ENCODE results near the gene POMGNT1.
"Not testable (repeated sequence)": the region's sequence is repeated elsewhere in the genome, so short reads cannot be mapped to it uniquely, and the experiment has no call there.

DNA sequence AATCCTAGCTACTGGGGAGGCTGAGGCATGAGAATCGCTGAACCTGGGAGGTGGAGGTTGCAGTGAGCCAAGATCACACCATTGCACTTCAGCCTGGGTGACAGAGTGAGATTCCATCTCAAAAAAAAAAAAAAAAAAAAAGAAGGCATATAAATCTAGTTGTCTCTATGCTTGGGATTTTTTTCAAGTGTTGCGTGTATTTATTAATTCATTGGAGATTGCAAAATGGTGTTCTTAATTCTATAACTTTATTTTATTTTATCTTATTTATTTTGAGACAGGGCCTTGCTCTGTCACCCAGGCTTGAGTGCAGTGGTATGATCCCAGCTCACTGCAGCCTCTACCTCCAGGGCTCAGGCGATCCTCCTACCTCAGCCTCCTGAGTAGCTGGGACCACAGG is 33.0 kb upstream of the POMGNT1 start:
- TF ChIP-seq, protein P1, sequence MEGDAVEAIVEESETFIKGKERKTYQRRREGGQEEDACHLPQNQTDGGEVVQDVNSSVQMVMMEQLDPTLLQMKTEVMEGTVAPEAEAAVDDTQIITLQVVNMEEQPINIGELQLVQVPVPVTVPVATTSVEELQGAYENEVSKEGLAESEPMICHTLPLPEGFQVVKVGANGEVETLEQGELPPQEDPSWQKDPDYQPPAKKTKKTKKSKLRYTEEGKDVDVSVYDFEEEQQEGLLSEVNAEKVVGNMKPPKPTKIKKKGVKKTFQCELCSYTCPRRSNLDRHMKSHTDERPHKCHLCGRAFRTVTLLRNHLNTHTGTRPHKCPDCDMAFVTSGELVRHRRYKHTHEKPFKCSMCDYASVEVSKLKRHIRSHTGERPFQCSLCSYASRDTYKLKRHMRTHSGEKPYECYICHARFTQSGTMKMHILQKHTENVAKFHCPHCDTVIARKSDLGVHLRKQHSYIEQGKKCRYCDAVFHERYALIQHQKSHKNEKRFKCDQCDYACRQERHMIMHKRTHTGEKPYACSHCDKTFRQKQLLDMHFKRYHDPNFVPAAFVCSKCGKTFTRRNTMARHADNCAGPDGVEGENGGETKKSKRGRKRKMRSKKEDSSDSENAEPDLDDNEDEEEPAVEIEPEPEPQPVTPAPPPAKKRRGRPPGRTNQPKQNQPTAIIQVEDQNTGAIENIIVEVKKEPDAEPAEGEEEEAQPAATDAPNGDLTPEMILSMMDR (IDR thresholded peaks at IDR 0.05 in 8 of 11, conservative IDR thresholded peaks at IDR 0.05 in 3 of 11): not testable (repeated sequence)
- TF ChIP-seq POLR2A (IDR thresholded peaks at IDR 0.05): not testable (repeated sequence)
